Measurements from ENCODE around the gene HIPK2. TPM values are rescaled to one million over a fixed set of nuclear protein-coding genes. Genes with fewer than 3 reads are reported as not detected.
"Not testable (repeated sequence)": the region's sequence is repeated elsewhere in the genome, so short reads cannot be mapped to it uniquely, and the experiment has no call there.

HIPK2 gene
- total and polyA plus RNA-seq, 12 donors, result 19.7 to 203 (median 127) TPM

DNA sequence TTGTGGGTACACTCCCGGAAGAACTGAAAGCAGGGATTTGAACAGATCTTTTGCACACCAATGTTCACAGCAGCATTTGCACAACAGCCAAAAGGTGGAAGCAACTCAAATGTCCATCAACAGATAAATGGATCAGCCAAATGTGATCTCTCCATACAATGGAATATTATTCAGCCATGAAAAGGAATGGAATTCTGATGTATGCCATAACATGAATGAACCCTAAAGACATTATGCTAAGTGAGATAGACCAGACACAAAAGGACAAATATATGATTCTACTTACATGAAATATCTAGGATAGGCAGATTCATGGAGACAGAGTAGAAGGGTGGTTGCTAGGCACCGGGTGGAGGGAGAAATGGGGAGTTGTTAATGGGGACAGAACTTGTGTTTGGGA is 217.6 kb downstream of the HIPK2 start:
- WGBS, 2 donors, result 82 to 85% methylated on average over 2 of the region's 2 CpGs
- no peak for DNase-seq
- TF ChIP-seq, protein P1, sequence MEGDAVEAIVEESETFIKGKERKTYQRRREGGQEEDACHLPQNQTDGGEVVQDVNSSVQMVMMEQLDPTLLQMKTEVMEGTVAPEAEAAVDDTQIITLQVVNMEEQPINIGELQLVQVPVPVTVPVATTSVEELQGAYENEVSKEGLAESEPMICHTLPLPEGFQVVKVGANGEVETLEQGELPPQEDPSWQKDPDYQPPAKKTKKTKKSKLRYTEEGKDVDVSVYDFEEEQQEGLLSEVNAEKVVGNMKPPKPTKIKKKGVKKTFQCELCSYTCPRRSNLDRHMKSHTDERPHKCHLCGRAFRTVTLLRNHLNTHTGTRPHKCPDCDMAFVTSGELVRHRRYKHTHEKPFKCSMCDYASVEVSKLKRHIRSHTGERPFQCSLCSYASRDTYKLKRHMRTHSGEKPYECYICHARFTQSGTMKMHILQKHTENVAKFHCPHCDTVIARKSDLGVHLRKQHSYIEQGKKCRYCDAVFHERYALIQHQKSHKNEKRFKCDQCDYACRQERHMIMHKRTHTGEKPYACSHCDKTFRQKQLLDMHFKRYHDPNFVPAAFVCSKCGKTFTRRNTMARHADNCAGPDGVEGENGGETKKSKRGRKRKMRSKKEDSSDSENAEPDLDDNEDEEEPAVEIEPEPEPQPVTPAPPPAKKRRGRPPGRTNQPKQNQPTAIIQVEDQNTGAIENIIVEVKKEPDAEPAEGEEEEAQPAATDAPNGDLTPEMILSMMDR (IDR thresholded peaks at IDR 0.05), result no peak
- H3K27ac ChIP-seq, result no peak overlapping the region
- peaks cover 0 to 12% (median 0%) of the 10 kb centered on the region in 9 donors for H3K4me1 ChIP-seq
- peaks cover 0 to 11% (median 0%) of the 10 kb centered on the region in 9 donors for H3K36me3 ChIP-seq
- intact Hi-C loops (cut with DNase I), result no loop called here
- H3K4me3 ChIP-seq, result no peak overlapping the region
- no peak for ATAC-seq
- peaks cover 0 to 9% (median 0%) of the 10 kb centered on the region in 7 donors for H3K27me3 ChIP-seq
- no peaks in the 10 kb centered on the region for H3K9me3 ChIP-seq

DNA sequence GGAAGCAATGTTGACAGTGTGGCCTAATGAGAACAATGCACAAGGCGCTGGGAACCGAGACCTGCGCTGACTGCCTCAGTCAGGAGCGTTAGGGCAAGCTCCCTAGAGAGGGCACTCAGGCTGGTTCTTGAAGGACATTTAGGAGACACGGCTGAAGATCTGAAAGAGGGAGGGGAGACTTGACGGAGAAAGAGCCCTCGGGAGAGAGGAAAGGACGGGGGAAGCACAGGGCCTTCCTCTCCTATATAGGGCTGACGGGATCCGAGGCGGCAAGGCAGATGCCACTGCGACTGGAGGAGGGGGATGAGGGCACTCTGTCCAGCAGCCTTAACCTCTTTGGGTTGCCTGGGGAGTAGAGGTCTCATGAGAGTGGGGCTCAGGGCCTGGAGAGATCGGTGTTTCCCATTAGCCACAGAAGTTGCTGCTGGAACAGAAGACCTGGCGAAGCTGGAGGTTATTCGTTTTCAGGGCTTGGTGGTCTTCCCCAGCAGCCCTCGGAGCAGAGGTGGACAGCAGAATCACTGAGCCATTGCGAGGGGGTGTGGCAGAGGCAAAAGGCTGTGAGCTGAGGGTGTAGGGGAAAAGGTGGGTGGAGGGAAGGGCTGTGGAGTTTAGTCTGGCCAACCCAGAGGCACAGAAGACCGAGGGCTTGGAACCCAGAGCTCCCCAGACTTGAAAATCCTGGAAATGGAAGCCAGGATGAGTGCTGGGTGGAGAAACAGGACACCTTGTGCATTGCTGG is 218.3 kb downstream of the HIPK2 start:
- intact Hi-C loops (cut with DNase I), result no loop called here
- TF ChIP-seq, protein P1 (IDR thresholded peaks at IDR 0.05), result no peak
- DNase-seq, result no peak
- Histone ChIP-seq H3K9me3 (no peaks in the 10 kb centered on the region), H3K4me3 (no peak overlapping the region), H3K4me1 (peaks cover 0 to 12% (median 0%) of the 10 kb centered on the region in 9 donors), H3K36me3 (peaks cover 0 to 10% (median 0%) of the 10 kb centered on the region in 9 donors), H3K27ac (no peak overlapping the region), H3K27me3 (peaks cover 0 to 9% (median 0%) of the 10 kb centered on the region in 7 donors)
- ATAC-seq, result peak in 1 of 8 donors; percentile 18
- WGBS, 2 donors, result 79 to 80% methylated on average over 17 to 18 of the region's 18 CpGs

DNA sequence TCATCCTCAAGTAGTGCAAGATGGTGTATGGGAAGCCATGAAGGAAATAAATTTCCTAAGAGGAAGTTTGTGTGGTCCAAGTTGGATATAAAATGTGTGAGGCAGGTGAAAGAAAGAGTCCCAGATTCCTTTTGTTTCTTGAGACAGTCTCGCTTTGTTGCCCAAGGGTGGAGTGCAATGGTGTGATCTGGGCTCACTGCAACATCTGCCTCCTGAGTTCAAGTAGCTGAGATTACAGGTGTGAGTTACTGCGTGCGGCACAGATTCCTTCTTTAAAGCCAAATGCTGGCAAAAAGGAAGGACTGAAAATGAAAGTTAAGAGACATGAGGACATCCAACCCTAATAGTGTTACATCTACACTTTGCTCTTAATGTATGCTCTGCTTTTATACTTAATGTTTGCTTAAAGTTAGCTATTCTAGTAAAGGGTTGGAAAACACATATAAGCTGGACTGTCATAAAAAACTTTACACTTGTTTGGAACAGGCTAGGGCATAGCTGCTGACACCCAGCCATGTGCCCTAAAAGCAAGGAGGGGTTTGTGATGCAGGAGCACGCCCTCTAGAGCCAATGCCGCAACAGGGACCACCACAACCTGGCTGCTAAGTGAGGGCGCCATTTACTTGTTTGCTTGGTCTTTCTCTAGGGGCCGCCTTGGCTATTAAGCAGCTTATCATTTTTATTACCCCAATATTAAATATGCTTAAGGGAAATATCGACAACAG is 219.8 kb downstream of the HIPK2 start:
- Histone ChIP-seq H3K4me3 (no peak overlapping the region), H3K27me3 (peaks cover 0 to 9% (median 0%) of the 10 kb centered on the region in 7 donors), H3K4me1 (peaks cover 0 to 1% (median 0%) of the 10 kb centered on the region in 9 donors), H3K27ac (no peak overlapping the region), H3K36me3 (no peaks in the 10 kb centered on the region), H3K9me3 (no peaks in the 10 kb centered on the region)
- DNase-seq (no peak), ATAC-seq (no peak)
- WGBS, 2 donors, result 68 to 77% methylated on average over 8 of the region's 8 CpGs
- TF ChIP-seq, protein P1 (IDR thresholded peaks at IDR 0.05), result no peak
- intact Hi-C loops (cut with DNase I), result no loop called here

DNA sequence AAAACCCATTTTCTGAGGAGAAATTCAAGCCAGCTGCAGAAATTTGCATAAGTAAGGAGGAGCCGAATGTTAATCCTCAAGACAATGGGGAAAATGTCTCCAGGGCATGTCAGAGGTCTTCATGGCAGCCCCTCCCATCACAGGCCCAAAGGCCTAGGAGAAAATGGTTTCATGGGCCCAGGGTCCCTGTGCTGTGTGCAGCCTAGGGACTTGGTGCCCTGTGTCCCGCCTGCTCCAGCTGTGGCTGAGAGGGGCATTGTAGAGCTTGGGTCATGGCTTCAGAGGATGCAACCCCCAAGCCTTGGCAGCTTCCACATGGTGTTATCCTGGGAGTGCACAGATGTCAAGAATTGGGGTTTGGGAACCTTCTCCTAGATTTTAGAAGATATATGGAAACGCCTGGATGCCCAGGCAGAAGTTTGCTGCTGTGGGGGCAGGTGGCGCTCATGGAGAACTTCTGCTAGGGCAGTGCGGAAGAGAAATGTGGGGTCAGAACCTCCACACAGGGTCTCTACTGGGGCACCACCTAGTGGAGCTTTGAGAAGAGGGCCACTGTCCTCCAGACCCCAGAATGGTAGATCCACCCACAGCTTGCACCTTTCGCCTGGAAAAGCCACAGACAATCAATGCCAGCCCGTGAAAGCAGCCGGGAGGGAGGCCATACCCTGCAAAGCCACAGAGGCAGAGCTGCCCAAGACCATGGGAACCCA is 223.7 kb downstream of the HIPK2 start:
- H3K4me3 ChIP-seq; H3K27me3 ChIP-seq; DNase-seq; H3K4me1 ChIP-seq; H3K36me3 ChIP-seq; H3K27ac ChIP-seq; ATAC-seq; H3K9me3 ChIP-seq; intact Hi-C loops (cut with DNase I): not testable (repeated sequence)
- WGBS, 2 donors, result 91 to 92% methylated on average over 8 of the region's 8 CpGs
